ENCODE results near the gene DCT. TPM values are rescaled to one million over a fixed set of nuclear protein-coding genes. Genes with fewer than 3 reads are reported as not detected.

The DCT gene
- total RNA-seq, 1 experiment from 2014 or later, result not detected

- intact Hi-C loops (cut with micrococcal nuclease; ENCODE audit: unreplicated experiment), result no loop called here
- Histone ChIP-seq H3K27me3 (ENCODE audit: control insufficient read depth, insufficient read depth, low read length) (no peaks in the 10 kb centered on the region), H3K4me1 (ENCODE audit: control insufficient read depth, insufficient read depth, low read length) (no peaks in the 10 kb centered on the region; the same call in 1 of the 2 replicates), H3K27ac (ENCODE audit: low read length) (no peak overlapping the region), H3K9me3 (ENCODE audit: control insufficient read depth, insufficient read depth, low read depth, low read length) (no peaks in the 10 kb centered on the region), H3K4me3 (ENCODE audit: low read depth in 2 of 2, low read length in 2 of 2) (no peak overlapping the region), H3K36me3 (ENCODE audit: control insufficient read depth, insufficient read depth, low read length) (no peaks in the 10 kb centered on the region)
- BruUV-seq (replicated peaks), result no TSS peak
- ATAC-seq, result no peak
- ChIA-PET POLR2A (no interaction called here), CTCF (no interaction called here)
- no peak for DNase-seq (ENCODE audit: low read depth, low spot score)
- TF ChIP-seq TCF7L2 (IDR thresholded peaks at IDR 0.05; ENCODE audit: low read depth, low read length) (no peak), CTCF (IDR thresholded peaks at IDR 0.05) (no peak), POLR2AphosphoS5 (IDR thresholded peaks at IDR 0.05; ENCODE audit: low read depth, low read length) (no peak), REST (IDR thresholded peaks at IDR 0.05; ENCODE audit: insufficient read depth in 1 of 2, low read depth in 2 of 2, low read length in 1 of 2) (no peak), SIN3A (IDR thresholded peaks at IDR 0.05; ENCODE audit: borderline replicate concordance, insufficient read depth, low read depth, low read length) (no peak)
- in situ Hi-C loops (cut with HindIII; ENCODE audit: low pct_unique_long_range_greater_than_20kb, low sequenced_read_pairs), result no loop called here
Observed at GRCh38 chr13:94495806-94496205, 16.3 kb upstream of the DCT start.

DNA sequence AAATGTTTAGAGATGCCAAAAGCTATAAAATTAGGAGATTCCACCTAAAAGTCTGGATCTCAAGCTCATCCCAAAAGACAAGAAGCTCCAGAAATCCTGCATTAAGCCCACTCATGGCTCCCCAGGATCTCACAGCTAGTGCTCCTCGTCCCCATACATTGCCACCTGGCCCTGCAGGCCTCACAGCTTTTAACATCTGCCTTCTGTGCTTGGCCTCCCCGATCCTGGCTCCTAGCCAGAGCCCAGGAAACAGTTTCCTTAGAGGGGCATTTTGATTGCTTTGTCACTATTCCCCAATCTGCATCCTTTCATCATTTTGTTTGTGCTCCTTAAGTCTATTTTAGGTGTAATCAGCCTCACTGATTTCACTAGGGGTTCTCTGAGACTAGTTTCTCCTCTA is 14.5 kb upstream of the DCT start:
- ChIA-PET POLR2A (no interaction called here), CTCF (no interaction called here)
- no TSS peak for BruUV-seq (replicated peaks)
- Histone ChIP-seq H3K9me3 (ENCODE audit: control insufficient read depth, insufficient read depth, low read depth, low read length) (no peaks in the 10 kb centered on the region), H3K27ac (ENCODE audit: low read length) (no peak overlapping the region), H3K4me3 (ENCODE audit: low read depth in 2 of 2, low read length in 2 of 2) (no peak overlapping the region), H3K4me1 (ENCODE audit: control insufficient read depth, insufficient read depth, low read length) (no peaks in the 10 kb centered on the region; the same call in 1 of the 2 replicates), H3K27me3 (ENCODE audit: control insufficient read depth, insufficient read depth, low read length) (no peaks in the 10 kb centered on the region), H3K36me3 (ENCODE audit: control insufficient read depth, insufficient read depth, low read length) (no peaks in the 10 kb centered on the region)
- TF ChIP-seq SIN3A (IDR thresholded peaks at IDR 0.05; ENCODE audit: borderline replicate concordance, insufficient read depth, low read depth, low read length) (no peak), REST (IDR thresholded peaks at IDR 0.05; ENCODE audit: insufficient read depth in 1 of 2, low read depth in 2 of 2, low read length in 1 of 2) (no peak), POLR2AphosphoS5 (IDR thresholded peaks at IDR 0.05; ENCODE audit: low read depth, low read length) (no peak), TCF7L2 (IDR thresholded peaks at IDR 0.05; ENCODE audit: low read depth, low read length) (no peak), CTCF (IDR thresholded peaks at IDR 0.05) (no peak)
- no peak for ATAC-seq
- in situ Hi-C loops (cut with HindIII; ENCODE audit: low pct_unique_long_range_greater_than_20kb, low sequenced_read_pairs), result no loop called here
- intact Hi-C loops (cut with micrococcal nuclease; ENCODE audit: unreplicated experiment), result no loop called here
- DNase-seq (ENCODE audit: low read depth, low spot score), result no peak

Data from Panc1 (cell line).